Neural cell (in vitro differentiated cells): ENCODE data around the gene FSTL1.

ENCODE experiments used
- CTCF ChIP-seq: fragments of 450-650 bp; IDR thresholded peaks from 2 replicates; pipeline ENCODE4 v1.5.1; 2014; ENCODE audit warnings: antibody characterized with exemption, mild to moderate bottlenecking, moderate library complexity; ENCODE audit not compliant: poor library complexity, severe bottlenecking
- EP300 ChIP-seq: fragments of 450-650 bp; conservative IDR thresholded peaks from 2 replicates; pipeline ENCODE4 v1.6.1; 2014; ENCODE audit warnings: antibody characterized with exemption, mild to moderate bottlenecking, moderate library complexity; ENCODE audit not compliant: poor library complexity, severe bottlenecking
- EZH2 ChIP-seq: fragments of 200-600, 300-800 bp; shearing (Covaris generic), sonication (generic); IDR thresholded peaks from 2 replicates; pipeline ENCODE4 v1.6.1; 2014; ENCODE audit warnings: antibody characterized with exemption, low read length, borderline replicate concordance, mild to moderate bottlenecking; ENCODE audit not compliant: insufficient read depth, poor library complexity, severe bottlenecking
- MXI1 ChIP-seq: fragments of 450-650 bp; conservative IDR thresholded peaks from 2 replicates; pipeline ENCODE4 v1.6.1; 2014; ENCODE audit warnings: antibody characterized with exemption, mild to moderate bottlenecking; ENCODE audit not compliant: poor library complexity, severe bottlenecking
- POLR2AphosphoS5 ChIP-seq: IDR thresholded peaks from 2 replicates; pipeline ENCODE4 v1.6.1; 2012
- RAD21 ChIP-seq: fragments of 450-650 bp; conservative IDR thresholded peaks from 2 replicates; pipeline ENCODE4 v1.6.1; 2014; ENCODE audit warnings: antibody characterized with exemption, mild to moderate bottlenecking, moderate library complexity
- SMC3 ChIP-seq: fragments of 450-650 bp; conservative IDR thresholded peaks from 2 replicates; pipeline ENCODE4 v1.6.1; 2014; ENCODE audit warnings: antibody characterized with exemption, mild to moderate bottlenecking, moderate library complexity; ENCODE audit not compliant: poor library complexity
- TAF1 ChIP-seq: IDR thresholded peaks from 2 replicates; pipeline ENCODE4 v1.6.1; 2012; ENCODE audit warnings: low read depth
- TF ChIP-seq, protein P1 (sequence below): IDR thresholded peaks from 2 replicates; pipeline ENCODE4 v1.6.1; 2012; ENCODE audit warnings: borderline replicate concordance

- TF ChIP-seq CTCF (no peak), EZH2 (no peak), EP300 (no peak), MXI1 (no peak), TAF1 (no peak), POLR2AphosphoS5 (no peak), RAD21 (no peak), SMC3 (no peak)
- TF ChIP-seq, protein P1, sequence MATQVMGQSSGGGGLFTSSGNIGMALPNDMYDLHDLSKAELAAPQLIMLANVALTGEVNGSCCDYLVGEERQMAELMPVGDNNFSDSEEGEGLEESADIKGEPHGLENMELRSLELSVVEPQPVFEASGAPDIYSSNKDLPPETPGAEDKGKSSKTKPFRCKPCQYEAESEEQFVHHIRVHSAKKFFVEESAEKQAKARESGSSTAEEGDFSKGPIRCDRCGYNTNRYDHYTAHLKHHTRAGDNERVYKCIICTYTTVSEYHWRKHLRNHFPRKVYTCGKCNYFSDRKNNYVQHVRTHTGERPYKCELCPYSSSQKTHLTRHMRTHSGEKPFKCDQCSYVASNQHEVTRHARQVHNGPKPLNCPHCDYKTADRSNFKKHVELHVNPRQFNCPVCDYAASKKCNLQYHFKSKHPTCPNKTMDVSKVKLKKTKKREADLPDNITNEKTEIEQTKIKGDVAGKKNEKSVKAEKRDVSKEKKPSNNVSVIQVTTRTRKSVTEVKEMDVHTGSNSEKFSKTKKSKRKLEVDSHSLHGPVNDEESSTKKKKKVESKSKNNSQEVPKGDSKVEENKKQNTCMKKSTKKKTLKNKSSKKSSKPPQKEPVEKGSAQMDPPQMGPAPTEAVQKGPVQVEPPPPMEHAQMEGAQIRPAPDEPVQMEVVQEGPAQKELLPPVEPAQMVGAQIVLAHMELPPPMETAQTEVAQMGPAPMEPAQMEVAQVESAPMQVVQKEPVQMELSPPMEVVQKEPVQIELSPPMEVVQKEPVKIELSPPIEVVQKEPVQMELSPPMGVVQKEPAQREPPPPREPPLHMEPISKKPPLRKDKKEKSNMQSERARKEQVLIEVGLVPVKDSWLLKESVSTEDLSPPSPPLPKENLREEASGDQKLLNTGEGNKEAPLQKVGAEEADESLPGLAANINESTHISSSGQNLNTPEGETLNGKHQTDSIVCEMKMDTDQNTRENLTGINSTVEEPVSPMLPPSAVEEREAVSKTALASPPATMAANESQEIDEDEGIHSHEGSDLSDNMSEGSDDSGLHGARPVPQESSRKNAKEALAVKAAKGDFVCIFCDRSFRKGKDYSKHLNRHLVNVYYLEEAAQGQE: no peak
Observed at GRCh38 chr3:120425572-120426250, 25.1 kb downstream of the FSTL1 start.
